Measurements from ENCODE around the gene SPDYE6. TPM values are rescaled to one million over a fixed set of nuclear protein-coding genes. Genes with fewer than 3 reads are reported as not detected.
"Not testable (repeated sequence)": the region's sequence is repeated elsewhere in the genome, so short reads cannot be mapped to it uniquely, and the experiment has no call there.

The SPDYE6 gene
- total RNA-seq = under 1 TPM in 1 of 3 donors, not detected in 2; 0.33 TPM

GRCh38 chr7:102356344-102356743 is at the start of gene SPDYE6:
TSS of gene SPDYE6 (minus strand) at chr7:102356444. CDS start at chr7:102356023, 421 bp downstream.
- H3K4me3 ChIP-seq; H3K4me1 ChIP-seq; H3K27me3 ChIP-seq; intact Hi-C loops (cut with DNase I; ENCODE audit: low total_unique reads); DNase-seq (ENCODE audit: low spot score in 2 of 2); H3K9me3 ChIP-seq; H3K27ac ChIP-seq; H3K36me3 ChIP-seq: not testable (repeated sequence)

- H3K9me3 ChIP-seq; H3K36me3 ChIP-seq; H3K4me1 ChIP-seq; H3K27ac ChIP-seq; DNase-seq (ENCODE audit: low spot score in 2 of 2); H3K4me3 ChIP-seq; intact Hi-C loops (cut with DNase I; ENCODE audit: low total_unique reads); H3K27me3 ChIP-seq: not testable (repeated sequence)
These were observed 48.6 kb upstream of the SPDYE6 start for GRCh38 chr7:102404862-102405188.

GRCh38 chr7:102404005-102404861 is 48.0 kb upstream of the SPDYE6 start:
- Histone ChIP-seq H3K36me3 (peaks cover 7% of the 10 kb centered on the region), H3K4me1 (no peaks in the 10 kb centered on the region), H3K4me3 (no peak overlapping the region), H3K27me3 (no peaks in the 10 kb centered on the region), H3K27ac (no peak overlapping the region), H3K9me3 (no peaks in the 10 kb centered on the region)
- DNase-seq (ENCODE audit: low spot score in 2 of 2) = no peak
- intact Hi-C loops (cut with DNase I; ENCODE audit: low total_unique reads) = no loop called here
- TF ChIP-seq POLR2AphosphoS5 (IDR thresholded peaks at IDR 0.05) (no peak), POLR2A (IDR thresholded peaks at IDR 0.05) (no peak), CTCF (IDR thresholded peaks at IDR 0.05) (peak; percentile 44 to 46 (median 45))

GRCh38 chr7:102403563-102403962 is 47.3 kb upstream of the SPDYE6 start:
- Histone ChIP-seq H3K4me3 (no peak overlapping the region), H3K36me3 (peaks cover 7% of the 10 kb centered on the region), H3K27me3 (no peaks in the 10 kb centered on the region), H3K27ac (no peak overlapping the region), H3K9me3 (no peaks in the 10 kb centered on the region), H3K4me1 (no peaks in the 10 kb centered on the region)
- DNase-seq (ENCODE audit: low spot score in 2 of 2) = no peak
- no peak for TF ChIP-seq POLR2A (IDR thresholded peaks at IDR 0.05)
- TF ChIP-seq CTCF (IDR thresholded peaks at IDR 0.05) = no peak
- no peak for TF ChIP-seq POLR2AphosphoS5 (IDR thresholded peaks at IDR 0.05)
- intact Hi-C loops (cut with DNase I; ENCODE audit: low total_unique reads) = no loop called here

- no peaks in the 10 kb centered on the region for H3K27me3 ChIP-seq
- no peak overlapping the region for H3K27ac ChIP-seq
- H3K36me3 ChIP-seq = no peaks in the 10 kb centered on the region
- no peak for DNase-seq (ENCODE audit: low spot score in 2 of 2)
- H3K4me1 ChIP-seq = no peaks in the 10 kb centered on the region
- no peak for TF ChIP-seq CTCF (IDR thresholded peaks at IDR 0.05)
- no peak for TF ChIP-seq POLR2AphosphoS5 (IDR thresholded peaks at IDR 0.05)
- TF ChIP-seq POLR2A (IDR thresholded peaks at IDR 0.05) = no peak
- intact Hi-C loops (cut with DNase I; ENCODE audit: low total_unique reads) = no loop called here
- H3K9me3 ChIP-seq = no peaks in the 10 kb centered on the region
- no peak overlapping the region for H3K4me3 ChIP-seq
These were observed 44.1 kb upstream of the SPDYE6 start for GRCh38 chr7:102400360-102400759.

- no peaks in the 10 kb centered on the region for H3K4me1 ChIP-seq
- H3K4me3 ChIP-seq = no peak overlapping the region
- no peaks in the 10 kb centered on the region for H3K27me3 ChIP-seq
- H3K9me3 ChIP-seq = no peaks in the 10 kb centered on the region
- no peaks in the 10 kb centered on the region for H3K36me3 ChIP-seq
- TF ChIP-seq POLR2A (IDR thresholded peaks at IDR 0.05) (no peak), CTCF (IDR thresholded peaks at IDR 0.05) (no peak), POLR2AphosphoS5 (IDR thresholded peaks at IDR 0.05) (no peak)
- H3K27ac ChIP-seq = no peak overlapping the region
- no peak for DNase-seq (ENCODE audit: low spot score in 2 of 2)
- intact Hi-C loops (cut with DNase I; ENCODE audit: low total_unique reads) = no loop called here
These were observed 42.3 kb upstream of the SPDYE6 start for GRCh38 chr7:102398543-102398942.

Data from breast epithelium (tissue), 4 donors.